D721Med (cell line): ENCODE measurements around the gene PPM1N.

Source experiments
- DNase-seq: peaks from one replicate; pipeline ENCODE4 v3.0.0; 2011; ENCODE audit warnings: low spot score; ENCODE audit not compliant: insufficient read length
- FAIRE-seq: peaks from 2 replicates; lab custom pipeline; 2011; peaks lifted over from hg19 to GRCh38; lab: Jason Lieb, UNC
- TF ChIP-seq, protein P1 (sequence below): IDR thresholded peaks from 2 replicates; pipeline ENCODE4 v1.5.1; 2012; ENCODE audit warnings: mild to moderate bottlenecking, control low read depth; ENCODE audit not compliant: insufficient read depth; ENCODE audit errors: missing control alignments

Gene PPM1N

DNA sequence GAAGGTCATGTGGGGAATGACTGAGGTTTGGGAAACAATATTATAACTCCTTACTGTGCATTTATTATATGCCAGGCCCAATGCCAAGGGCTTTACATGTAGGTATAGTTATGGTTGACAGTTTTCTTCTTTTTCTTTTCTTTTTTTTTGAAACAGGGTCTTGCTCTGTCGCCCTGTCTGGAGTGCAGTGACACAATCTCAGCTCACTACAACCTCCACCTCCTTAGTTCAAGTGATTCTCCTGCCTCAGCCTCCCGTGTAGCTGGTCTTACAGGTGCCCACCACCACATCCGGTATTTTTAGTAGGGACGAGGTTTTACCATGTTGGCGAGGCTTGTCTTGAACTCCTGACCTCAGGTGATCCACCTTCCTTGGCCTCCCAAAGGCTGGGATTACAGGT lies 15.2 kb upstream of the PPM1N start:
- no peak for FAIRE-seq
- TF ChIP-seq, protein P1, sequence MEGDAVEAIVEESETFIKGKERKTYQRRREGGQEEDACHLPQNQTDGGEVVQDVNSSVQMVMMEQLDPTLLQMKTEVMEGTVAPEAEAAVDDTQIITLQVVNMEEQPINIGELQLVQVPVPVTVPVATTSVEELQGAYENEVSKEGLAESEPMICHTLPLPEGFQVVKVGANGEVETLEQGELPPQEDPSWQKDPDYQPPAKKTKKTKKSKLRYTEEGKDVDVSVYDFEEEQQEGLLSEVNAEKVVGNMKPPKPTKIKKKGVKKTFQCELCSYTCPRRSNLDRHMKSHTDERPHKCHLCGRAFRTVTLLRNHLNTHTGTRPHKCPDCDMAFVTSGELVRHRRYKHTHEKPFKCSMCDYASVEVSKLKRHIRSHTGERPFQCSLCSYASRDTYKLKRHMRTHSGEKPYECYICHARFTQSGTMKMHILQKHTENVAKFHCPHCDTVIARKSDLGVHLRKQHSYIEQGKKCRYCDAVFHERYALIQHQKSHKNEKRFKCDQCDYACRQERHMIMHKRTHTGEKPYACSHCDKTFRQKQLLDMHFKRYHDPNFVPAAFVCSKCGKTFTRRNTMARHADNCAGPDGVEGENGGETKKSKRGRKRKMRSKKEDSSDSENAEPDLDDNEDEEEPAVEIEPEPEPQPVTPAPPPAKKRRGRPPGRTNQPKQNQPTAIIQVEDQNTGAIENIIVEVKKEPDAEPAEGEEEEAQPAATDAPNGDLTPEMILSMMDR: no peak

DNA sequence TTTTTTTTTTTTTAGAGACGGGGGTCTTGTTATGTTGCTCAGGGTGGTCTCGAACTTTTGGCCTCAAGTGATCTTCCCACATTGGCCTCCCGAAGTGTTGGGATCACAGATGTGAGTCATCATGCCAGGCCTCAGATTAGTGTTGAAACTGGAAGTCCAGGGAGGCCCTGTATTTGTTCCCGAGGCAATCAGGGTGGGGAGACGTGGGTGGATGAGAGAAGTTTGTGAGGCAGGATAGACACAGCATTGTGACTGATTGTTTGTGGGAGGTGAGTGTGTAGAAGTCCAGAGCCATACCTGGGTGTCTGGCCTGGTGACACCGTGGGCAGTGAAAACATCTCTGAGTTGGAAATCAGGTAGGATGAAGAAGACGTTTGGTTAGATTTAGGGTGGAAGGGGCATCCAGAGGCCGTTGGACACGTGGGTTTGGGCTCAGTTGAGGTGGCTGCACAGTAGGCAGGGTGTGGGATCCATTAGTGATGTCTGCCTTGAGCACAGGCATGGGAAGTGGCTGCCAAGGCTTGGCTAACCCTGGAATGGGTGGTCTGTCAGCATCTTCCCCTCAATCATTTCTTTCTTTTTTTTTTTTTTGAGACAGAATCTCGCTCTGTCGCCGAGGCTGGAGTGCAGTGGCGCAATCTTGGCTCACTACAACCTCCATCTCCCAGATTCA lies 13.8 kb upstream of the PPM1N start:
- DNase-seq (no peak), FAIRE-seq (no peak)
- TF ChIP-seq, protein P1: no peak

More for the DNA sequence above, 15.2 kb upstream of the PPM1N start:
- DNase-seq: no peak

DNA sequence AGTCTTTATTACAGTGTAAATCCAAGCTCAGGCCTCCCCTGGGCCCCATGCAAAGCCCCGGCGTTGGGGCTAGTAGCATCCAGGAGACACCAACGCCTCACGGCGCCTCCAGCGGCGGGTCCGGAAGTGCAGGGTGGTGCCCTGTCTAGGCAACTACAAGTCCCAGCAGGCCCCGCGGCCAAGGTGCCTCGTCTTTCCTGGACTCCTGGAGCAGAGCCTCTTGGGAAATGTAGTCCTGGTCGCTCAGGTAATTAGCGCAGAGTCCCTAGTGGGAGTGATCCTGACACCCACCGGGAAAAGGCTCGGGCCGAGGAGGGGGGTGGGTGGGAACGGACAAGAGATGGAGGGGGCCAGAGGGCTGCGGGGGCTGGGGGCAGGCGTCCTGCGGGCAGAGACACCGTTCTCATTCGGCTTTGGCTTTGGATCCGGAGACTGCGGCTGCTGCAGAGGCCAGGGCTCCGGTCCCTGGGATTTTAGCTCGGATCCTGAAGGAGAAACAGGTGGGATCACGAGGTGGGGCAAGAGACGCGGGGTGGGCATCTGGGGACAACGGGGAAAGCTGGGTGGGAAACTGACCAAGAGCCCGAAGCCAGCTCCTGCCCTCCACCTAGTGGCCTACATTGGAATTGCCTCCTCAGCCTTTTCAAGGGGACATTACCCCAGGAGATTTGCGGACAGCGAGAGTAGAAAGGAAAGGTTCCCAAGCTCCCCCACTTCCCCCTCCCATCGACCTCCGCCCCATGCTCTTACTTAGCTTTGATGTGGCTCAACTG lies 12.8 kb upstream of the PPM1N start:
- DNase-seq: peak; percentile 82
- TF ChIP-seq, protein P1: peak; percentile 67
- no peak for FAIRE-seq

DNA sequence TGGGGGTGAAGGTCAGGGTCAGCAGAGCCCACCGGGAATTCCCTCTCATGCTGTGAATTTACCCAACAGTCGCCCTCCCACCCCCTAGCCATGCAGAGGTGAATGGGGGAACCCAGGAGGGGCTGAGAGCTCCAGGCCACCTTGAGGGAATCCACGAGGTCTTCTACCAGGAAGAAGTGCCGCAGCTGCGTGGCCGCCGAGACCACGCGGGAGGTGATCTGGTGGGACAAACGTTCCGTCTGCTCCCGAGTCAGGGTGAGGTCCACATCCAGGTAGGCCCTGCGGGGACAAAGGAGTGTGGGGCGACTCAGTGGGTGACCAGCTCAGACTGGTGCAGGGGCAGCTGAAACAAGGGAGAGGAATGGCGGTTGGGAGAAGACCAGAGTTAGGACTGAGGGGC lies 9.5 kb upstream of the PPM1N start:
- DNase-seq: no peak
- FAIRE-seq: no peak
- TF ChIP-seq, protein P1: no peak

DNA sequence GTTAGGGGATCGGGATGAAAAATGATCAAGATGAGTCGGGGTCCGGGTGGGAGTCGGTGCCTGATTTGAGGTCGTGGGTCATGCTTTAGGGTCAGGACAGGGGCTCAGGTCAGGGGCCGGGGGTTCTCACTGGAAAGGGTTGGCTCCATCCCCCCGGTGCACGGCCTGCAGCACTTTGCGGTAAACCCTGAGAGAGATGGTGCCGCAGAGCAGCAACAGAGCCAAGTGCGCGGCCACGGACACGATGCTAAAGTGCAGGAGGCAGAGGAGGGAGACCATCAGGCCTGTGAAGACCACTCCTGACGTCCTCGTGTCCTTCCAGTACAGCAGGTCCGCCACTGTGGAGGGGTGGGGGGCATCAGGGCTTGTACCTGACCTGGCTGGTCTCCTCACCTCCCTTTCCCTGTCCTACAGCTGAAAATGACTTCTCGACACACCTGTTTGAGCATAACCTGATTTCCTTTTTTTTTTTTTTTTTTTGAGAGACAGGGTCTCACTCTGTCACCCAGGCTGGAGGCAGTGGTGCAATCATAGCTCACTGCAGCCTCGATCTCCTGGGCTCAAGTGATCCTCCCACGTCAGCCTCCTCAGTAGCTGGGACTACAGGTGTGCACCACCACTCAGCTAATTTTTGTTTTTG lies 8.9 kb upstream of the PPM1N start:
- FAIRE-seq: no peak
- no peak for DNase-seq
- TF ChIP-seq, protein P1: no peak

DNA sequence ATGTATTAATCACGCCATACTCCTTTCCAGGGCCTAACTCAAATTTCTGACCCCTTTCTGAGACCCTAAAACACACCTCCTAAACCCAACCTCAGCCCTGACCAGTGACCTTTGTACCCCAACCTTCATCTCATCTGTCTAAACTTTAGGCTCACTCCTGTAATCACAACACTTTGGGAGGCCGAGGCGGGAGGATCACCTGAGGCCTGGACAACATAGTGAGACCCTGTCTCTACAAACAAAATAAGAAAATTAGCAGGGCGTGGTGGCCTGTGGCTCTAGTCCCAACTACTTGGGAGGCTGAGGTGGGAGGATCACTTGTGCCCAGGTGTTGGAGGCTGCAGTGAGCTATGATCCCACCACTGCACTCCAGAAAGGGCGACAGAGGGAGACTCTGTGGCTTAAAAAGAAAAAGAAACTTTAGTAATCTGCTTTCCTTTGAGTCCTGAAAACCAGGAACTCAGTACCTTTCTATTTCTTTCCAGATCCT lies 6.1 kb upstream of the PPM1N start:
- DNase-seq: no peak
- no peak for FAIRE-seq
- TF ChIP-seq, protein P1: no peak
